ENCODE results near the gene PLPP7.

Gene PLPP7

GRCh38 chr9:131282688-131283422, 6.7 kb upstream of the PLPP7 start:
- no peak for FAIRE-seq

GRCh38 chr9:131284856-131285255, 4.7 kb upstream of the PLPP7 start:
- FAIRE-seq = no peak

DNA sequence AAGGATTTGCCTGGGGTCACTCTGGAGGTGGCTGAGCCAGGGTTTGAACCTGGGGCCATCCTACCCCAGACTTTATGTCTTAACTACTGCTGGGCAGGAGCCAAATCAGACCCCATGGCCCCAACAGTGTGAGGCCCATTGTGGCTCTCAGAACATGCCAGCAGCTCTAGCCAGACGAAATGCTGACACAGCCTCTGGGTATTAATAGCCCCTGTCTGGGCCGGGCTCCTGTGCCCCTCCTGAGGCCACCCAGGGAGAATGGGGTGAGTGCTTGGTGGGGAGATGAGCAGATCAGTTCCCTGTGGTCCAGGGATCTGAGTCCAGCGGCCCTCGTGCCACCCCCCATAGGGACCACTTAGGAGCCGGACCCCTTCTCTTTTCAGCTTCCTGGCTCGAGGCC, 2.2 kb upstream of the PLPP7 start:
- FAIRE-seq = no peak

GRCh38 chr9:131288217-131288616, 1.3 kb upstream of the PLPP7 start:
- no peak for FAIRE-seq

GRCh38 chr9:131290036-131290766, 678 bp downstream of the PLPP7 start:
- FAIRE-seq = no peak

DNA sequence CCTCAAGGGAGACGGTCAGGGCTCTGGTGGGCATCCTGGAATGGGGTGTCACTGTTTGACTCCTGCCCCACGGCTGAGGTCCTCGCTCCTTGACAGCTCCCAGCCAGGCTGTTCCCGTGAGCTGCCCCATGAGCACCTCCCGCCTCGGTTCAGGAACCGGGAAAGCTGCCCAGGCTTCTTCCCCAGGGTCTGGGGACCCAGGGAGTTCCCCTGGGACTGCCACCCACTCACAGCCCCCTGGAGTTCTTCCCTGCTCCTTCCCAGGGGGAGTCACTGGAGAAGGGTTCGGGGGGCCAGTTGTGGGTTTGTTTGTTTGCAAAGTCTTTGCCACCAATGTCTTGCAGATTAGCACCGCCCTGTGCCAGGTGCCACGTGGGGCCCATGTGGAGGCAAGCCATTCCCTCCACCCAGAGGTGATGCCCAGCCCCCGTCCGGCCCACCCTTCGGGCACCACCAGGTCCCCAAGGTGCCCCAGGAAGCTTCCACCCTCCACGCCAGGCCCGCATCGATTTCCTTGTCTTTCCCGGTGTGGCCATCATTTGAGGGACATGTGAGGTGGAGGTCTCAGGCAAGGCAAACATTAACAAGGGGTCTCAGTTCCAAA, 1.3 kb downstream of the PLPP7 start:
- FAIRE-seq = no peak

GRCh38 chr9:131291795-131292315, 2.3 kb downstream of the PLPP7 start:
- FAIRE-seq = no peak

DNA sequence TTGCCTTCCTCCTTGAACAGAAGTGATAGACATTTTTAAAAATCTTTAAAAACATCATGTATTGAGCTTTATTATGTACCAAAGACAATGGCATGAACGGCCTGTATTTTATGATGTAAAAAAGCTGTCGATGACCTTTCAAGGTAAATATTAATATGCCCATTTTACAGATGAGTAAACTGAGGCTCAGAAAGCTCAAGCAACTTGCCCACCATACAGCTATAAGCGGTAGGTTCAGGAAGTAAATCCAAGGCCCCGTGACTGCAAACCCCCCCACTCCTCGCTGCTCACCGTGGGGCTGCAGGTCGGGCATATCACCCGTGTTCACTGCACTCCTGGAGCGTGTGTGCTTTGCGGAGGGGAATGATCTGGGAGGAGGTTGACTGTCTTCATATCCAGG, 3.4 kb downstream of the PLPP7 start:
- FAIRE-seq = no peak

GRCh38 chr9:131296460-131296859, 6.9 kb downstream of the PLPP7 start:
- no peak for FAIRE-seq

DNA sequence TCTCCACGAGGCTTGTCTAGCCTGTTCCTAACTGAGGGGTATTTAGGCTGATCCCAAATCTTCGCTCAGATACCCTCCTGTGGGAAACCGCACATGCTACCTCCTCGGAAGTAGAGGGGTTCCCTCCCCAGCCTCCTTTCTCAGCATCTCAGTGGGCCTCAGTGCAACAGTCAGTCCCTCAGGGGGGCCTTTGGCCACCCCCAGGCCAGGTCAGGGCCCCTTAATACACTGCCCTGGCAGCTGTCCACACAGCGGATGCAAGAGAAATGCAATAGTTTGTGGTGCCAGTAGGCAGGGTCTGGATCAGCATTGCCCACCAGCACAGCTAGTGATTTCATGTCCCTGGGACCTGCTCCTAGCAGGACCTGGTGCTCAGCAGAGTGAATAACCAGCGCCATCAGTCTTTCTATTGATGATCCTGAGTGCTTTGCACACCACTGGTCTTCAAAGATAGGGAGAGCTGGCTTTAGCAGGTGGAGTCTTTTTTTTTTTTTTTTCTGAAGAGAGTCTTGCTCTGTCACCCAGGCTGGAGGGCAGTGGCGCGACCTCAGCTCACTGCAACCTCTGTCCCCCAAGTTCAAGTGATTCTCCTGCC, 7.5 kb downstream of the PLPP7 start:
- no peak for FAIRE-seq

GRCh38 chr9:131297903-131298302, 8.4 kb downstream of the PLPP7 start:
- FAIRE-seq = no peak

GRCh38 chr9:131298341-131298740, 8.8 kb downstream of the PLPP7 start:
- no peak for FAIRE-seq

DNA sequence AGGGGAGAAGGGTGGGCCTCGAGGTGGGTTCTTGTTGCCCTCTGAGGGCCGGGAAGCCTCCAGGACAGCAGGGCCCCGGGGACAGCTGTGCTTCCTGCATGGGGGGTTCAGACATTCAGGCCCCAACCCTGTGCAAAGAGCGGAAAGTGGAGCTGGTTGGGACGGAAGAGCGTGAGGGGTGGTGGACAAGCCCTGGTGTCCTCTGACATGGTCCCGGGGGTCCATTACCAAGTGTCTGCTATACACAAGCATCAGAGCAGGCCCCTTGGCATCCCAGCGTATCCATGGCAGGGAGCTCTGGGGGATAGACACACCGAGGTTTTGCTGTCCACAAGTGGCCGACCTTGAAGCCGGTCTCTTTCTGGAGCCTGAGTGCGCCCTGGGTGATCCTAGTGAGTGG, 9.3 kb downstream of the PLPP7 start:
- FAIRE-seq = no peak

DNA sequence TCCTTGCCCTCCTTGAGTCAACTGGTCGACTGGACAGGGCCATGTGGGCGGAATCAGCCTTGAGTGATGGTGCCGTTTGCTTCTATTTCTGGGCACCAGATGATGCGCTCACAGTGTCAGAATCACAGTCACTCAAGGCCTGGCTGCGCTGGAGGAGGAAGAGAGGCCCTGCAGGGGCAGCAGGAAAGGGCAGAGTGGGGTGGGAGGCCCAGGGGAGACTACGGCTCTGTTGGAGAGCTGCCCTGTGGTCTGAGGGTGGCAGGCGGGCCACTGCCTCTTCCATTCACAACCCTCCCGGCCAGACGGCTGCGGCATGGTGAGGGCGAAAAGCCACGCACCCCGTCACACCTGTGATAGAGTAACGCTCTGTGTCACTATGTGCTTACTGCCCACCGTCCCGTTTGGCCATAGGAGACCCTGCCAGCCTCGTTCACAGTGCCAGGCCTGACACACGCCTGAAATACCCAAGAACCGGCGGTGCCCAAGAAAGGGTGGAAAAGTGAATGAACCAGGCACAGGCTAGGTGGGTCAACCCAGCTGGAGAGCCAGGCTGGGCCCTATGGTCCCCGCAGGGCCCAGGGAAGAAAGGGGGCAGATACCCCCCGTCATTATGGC, 9.9 kb downstream of the PLPP7 start:
- no peak for FAIRE-seq

- FAIRE-seq = no peak
These were observed 10.4 kb downstream of the PLPP7 start for GRCh38 chr9:131299961-131300347.

DNA sequence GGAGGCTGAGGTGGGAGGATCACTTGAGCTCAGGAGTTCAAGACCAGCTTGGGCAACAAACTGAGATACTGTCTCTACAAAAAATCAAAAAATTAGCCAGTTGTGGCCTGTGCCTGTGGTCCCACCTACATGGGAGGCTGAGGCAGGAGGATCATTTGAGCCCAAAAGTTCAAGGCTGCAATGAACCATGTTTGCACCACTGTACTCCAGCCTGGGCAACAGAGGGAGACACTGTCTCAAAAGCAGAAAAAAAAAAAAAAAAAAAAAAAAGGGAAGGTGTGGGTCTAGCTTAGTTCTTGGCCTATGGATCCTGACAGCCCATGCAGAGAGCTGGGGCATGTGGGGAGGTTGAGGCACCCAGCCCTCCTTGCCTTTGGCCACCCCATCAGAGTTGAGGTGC, 10.9 kb downstream of the PLPP7 start:
- no peak for FAIRE-seq

- FAIRE-seq = no peak
These were observed 12.9 kb downstream of the PLPP7 start for GRCh38 chr9:131302244-131303075.

- no peak for FAIRE-seq
These were observed 14.1 kb downstream of the PLPP7 start for GRCh38 chr9:131303381-131304321.

DNA sequence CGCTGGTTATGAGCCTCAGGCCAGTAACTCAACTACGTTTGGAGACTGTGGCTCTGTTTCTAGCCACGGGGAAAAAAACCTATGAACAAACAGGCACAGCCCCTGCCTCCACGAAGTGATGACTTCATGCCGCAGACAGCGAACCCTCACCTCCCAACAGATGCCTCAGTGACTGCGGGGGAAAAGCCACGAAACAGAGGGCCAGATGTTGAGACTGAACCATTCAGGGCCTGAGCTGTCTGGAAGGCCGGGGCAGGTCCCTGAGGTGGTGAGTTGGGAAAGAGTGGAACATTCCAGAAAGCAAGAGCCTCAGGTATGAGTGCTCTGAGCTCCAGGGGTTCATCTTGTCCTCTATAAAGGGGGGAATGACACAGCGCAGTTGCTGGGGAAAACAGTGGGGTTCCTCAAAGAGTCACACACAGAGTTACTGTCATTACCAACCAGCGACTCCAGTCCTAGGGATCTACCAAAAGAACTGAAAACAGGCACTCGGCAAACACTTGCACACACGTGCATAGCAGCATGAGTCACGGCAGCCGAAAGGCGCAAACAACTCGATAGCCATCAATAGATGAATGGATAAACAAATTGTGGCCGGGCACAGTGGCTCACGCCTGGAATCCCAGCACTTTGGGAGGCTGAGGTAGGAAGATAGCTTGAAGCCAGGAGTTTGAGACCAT, 15.3 kb downstream of the PLPP7 start:
- FAIRE-seq = no peak

- no peak for FAIRE-seq
These were observed 17.0 kb downstream of the PLPP7 start for GRCh38 chr9:131306397-131307004.
